GM13977 (cell line): ENCODE results near the gene SPHK1.
A peak's percentile ranks its signal among the peaks of the same experiment; 100 is the strongest.

Experiments
- DNase-seq: peaks from one replicate; pipeline ENCODE4 v3.0.0; 2012; ENCODE audit warnings: low spot score
- in situ Hi-C: fragments of 300-500 bp; cut with MboI; formaldehyde crosslinking; loops from one replicate; pipeline ENCODE4 v1.12.0; 2022; ENCODE audit warnings: low sequenced_read_pairs, low pct_unique_long_range_greater_than_20kb, mixed read lengths, inconsistent platforms; ENCODE audit not compliant: unreplicated experiment
- TF ChIP-seq, protein P1 (sequence below): IDR thresholded peaks from 2 replicates; pipeline ENCODE4 v1.5.1; 2012; ENCODE audit warnings: mild to moderate bottlenecking, control low read depth; ENCODE audit not compliant: insufficient read depth; ENCODE audit errors: extremely low read depth, missing control alignments

SPHK1 gene

DNA sequence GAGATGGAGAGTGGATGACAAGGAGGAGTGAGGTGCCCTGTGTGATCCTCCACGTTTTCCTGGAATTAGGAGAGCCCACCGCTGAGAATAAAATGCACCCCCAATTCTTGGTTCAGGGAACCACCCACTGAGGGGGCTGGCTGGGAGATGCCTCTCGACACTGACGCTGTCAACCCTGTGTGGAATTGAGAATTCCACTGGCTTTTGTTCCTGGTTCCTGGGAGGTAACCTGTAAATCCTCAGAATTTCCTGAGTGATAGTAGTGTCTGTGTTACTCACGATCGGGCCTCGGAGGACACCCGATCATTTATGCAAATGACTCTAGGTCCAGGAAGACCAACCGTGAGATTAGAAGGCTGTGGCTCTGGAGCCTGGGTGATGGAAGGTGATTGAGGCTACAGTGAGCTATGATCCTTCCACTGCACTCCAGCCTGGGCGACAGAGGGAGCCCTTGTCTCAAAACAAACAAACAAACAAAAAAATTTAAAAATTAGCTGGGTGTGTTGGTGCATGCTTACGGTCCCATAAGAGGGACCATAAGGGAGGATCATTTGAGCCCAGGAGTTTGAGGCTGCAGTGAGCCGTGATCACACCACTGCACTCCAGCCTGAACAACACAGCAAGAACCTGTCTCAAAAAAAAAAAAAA lies 19.0 kb upstream of the SPHK1 start:
- in situ Hi-C loops, result no loop called here
- TF ChIP-seq, protein P1, sequence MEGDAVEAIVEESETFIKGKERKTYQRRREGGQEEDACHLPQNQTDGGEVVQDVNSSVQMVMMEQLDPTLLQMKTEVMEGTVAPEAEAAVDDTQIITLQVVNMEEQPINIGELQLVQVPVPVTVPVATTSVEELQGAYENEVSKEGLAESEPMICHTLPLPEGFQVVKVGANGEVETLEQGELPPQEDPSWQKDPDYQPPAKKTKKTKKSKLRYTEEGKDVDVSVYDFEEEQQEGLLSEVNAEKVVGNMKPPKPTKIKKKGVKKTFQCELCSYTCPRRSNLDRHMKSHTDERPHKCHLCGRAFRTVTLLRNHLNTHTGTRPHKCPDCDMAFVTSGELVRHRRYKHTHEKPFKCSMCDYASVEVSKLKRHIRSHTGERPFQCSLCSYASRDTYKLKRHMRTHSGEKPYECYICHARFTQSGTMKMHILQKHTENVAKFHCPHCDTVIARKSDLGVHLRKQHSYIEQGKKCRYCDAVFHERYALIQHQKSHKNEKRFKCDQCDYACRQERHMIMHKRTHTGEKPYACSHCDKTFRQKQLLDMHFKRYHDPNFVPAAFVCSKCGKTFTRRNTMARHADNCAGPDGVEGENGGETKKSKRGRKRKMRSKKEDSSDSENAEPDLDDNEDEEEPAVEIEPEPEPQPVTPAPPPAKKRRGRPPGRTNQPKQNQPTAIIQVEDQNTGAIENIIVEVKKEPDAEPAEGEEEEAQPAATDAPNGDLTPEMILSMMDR, result peak; percentile 52

DNA sequence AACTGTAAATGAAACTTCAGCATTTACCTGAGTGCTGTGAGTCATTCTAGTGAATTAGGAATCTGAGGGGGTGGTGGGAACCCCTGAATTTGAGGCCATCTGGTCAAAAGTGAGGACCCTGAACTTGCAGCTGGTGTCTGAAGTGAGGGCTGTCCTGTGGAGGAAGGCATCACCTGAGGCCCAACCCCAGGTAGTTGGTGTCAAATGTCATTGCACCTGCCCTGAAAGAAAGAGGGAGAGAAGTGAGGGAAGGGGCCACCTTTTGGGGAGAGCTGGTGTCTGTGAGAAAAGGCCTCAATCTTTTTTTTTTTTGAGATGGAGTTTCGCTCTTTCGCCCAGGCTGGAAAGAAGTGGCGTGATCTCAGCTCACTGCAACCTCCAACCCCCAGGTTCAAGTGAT lies 18.2 kb upstream of the SPHK1 start:
- in situ Hi-C loops, result no loop called here
- TF ChIP-seq, protein P1, result no peak
- DNase-seq, result no peak

More for the DNA sequence above, 19.0 kb upstream of the SPHK1 start:
- DNase-seq, result no peak

DNA sequence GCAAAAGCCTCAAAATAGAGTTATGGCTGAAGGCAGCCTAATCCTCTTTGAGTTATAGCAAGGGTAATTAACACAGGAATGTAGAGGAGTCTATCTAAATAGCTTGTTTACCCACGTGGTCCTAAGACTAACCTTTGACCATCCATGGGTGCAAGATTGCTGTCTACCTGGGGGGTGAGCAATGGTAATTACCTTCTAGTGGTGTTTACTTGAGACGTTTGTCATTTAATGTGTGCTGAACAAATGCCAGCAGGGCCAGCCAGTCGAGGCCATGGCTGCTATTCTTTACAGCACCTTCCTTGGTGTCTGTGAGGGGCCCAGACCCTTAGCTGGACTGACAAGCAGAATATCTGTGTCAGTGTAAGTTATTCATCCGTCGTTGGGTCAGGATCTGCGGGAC lies 16.8 kb upstream of the SPHK1 start:
- no peak for DNase-seq
- TF ChIP-seq, protein P1, result no peak
- in situ Hi-C loops, result no loop called here

DNA sequence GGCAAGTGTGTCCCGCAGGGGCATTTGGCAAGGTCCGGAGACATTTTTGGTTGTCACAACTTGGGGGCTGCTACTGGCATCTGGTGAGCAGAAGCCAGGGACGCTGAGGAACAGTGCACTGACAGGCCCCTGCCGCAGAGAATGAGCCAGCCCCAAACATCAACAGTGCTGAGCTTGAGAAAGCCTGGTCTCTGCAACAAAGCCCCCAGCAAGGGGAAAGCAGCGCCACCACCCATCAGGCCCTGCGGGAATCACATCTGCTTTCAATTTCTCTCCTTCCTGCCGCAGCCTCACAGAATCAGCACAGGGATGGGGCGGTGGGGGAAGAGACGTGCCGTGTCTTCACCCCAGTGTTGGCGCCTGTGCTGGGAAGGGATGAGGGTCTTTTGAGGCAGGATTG lies 15.9 kb upstream of the SPHK1 start:
- TF ChIP-seq, protein P1, result no peak
- no peak for DNase-seq
- in situ Hi-C loops, result no loop called here

DNA sequence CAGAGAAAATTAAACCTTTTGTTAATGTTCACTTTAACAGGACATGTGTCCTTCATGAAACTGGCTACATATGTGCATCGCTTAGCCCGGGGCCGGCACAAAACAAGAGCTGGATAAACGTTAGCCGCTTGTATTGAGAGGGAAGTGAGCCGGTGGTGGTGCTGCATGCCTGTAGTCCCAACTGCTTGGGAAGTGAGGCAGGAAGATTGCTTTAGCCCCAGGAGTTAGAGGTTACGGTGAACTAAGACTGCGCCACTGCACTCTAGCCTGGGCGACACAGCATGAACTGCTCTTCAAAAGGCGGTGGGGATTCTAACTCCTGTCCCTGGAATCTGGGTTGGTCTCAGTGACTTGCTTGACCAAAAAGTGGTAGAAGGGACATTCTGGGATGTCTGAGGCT lies 15.0 kb upstream of the SPHK1 start:
- in situ Hi-C loops, result no loop called here
- DNase-seq, result no peak
- TF ChIP-seq, protein P1, result no peak

DNA sequence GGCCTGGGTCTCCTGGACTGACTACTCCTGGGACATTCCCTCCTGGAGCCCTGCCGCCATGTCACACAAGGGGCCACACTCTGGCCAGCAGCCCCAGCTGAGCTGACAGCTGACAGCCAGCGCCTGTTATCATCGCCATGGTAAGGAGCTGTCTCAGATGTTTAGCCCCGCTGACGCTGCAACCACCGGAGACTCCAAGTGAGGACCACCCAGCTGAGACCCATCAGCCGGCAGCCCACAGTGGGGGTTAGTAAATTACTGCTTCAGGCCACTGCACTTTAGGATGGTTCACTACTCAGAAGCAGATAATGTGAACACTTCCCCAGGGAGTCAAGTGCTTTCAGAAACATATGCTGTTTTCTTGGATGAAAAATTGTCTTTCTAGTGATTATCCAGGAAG lies 14.6 kb upstream of the SPHK1 start:
- DNase-seq, result no peak

More for the DNA sequence above, 14.6 kb upstream of the SPHK1 start:
- TF ChIP-seq, protein P1, result no peak
- in situ Hi-C loops, result no loop called here
